GM12891 (cell line): ENCODE results near the gene HNRNPA3.

Experiments used
- PAX5 ChIP-seq: IDR thresholded peaks from 2 replicates; pipeline ENCODE4 v1.6.1; 2011; ENCODE audit warnings: low read length, moderate library complexity, mild to moderate bottlenecking; ENCODE audit not compliant: insufficient read depth, severe bottlenecking
- POLR2A ChIP-seq: IDR thresholded peaks from 2 replicates; pipeline ENCODE4 v1.6.1; 2011; ENCODE audit warnings: low read depth, low read length, control low read depth
- POLR2AphosphoS5 ChIP-seq: IDR thresholded peaks from 2 replicates; pipeline ENCODE4 v1.6.1; 2011; ENCODE audit warnings: low read depth, low read length, control low read depth
- TAF1 ChIP-seq: IDR thresholded peaks from 2 replicates; pipeline ENCODE4 v1.6.1; 2011; ENCODE audit warnings: low read depth, low read length, control low read depth

DNA sequence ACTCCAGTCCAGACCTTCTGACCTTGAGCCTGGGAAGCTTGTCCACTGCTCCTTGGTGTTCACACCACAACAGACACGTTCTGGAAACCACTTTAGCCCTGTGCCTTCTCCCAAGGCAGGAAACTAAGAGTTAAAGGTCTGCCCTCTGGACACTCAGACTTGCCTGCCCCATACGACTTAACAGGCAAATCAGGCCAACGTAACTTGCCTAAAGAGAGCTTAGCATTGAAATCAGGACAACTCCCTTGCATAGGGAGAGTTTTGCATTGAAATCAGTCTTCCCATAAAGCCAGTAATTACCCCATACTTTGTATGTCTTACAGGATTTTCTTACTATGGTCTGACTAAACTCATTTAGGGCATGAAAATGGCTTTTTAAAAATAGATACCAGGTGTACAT lies 33.4 kb downstream of the HNRNPA3 start:
- TF ChIP-seq POLR2AphosphoS5, result no peak
- no peak for TF ChIP-seq POLR2A
- no peak for TF ChIP-seq TAF1
- TF ChIP-seq PAX5, result no peak
